ENCODE results near the gene SMAD3. TPM values are rescaled to one million over a fixed set of nuclear protein-coding genes. Genes with fewer than 3 reads are reported as not detected.
A peak's percentile ranks its signal among the peaks of the same experiment; 100 is the strongest.
"Not testable (repeated sequence)": the region's sequence is repeated elsewhere in the genome, so short reads cannot be mapped to it uniquely, and the experiment has no call there.

Gene SMAD3
- total RNA-seq, 1 experiment from 2014 or later, result 54.8 TPM

- Mint-ChIP-seq H3K27ac (ENCODE audit: unreplicated experiment) (peak overlapping the region; percentile 55), H3K4me1 (ENCODE audit: low read depth, unreplicated experiment) (peaks cover 38% of the 10 kb centered on the region), H3K9me3 (ENCODE audit: unreplicated experiment) (no peaks in the 10 kb centered on the region), H3K36me3 (ENCODE audit: insufficient read depth, unreplicated experiment) (peaks cover 6% of the 10 kb centered on the region), H3K4me3 (ENCODE audit: unreplicated experiment) (no peak overlapping the region), H3K27me3 (ENCODE audit: insufficient read depth, unreplicated experiment) (no peaks in the 10 kb centered on the region)
- CTCF ChIA-PET, result no interaction called here
- BruUV-seq (replicated peaks), result no TSS peak
- Histone ChIP-seq H3K9me3 (no peaks in the 10 kb centered on the region), H3K36me3 (ENCODE audit: control insufficient read depth, insufficient read depth, low read length) (no peaks in the 10 kb centered on the region), H3K4me3 (ENCODE audit: low read depth, low read length) (no peak overlapping the region), H3K4me1 (peaks cover 58% of the 10 kb centered on the region), H3K27me3 (replicated peaks; ENCODE audit: control insufficient read depth, insufficient read depth, low read length) (no peaks in the 10 kb centered on the region)
- DNase-seq, result no peak
- POLR2A ChIA-PET, result no interaction called here
- TF ChIP-seq CTCF (IDR thresholded peaks at IDR 0.05; ENCODE audit: insufficient read depth in 1 of 2, low read depth in 1 of 2, low read length in 1 of 2, severe bottlenecking in 1 of 2, unreplicated experiment in 1 of 2), result no peak
- intact Hi-C loops (cut with micrococcal nuclease; ENCODE audit: unreplicated experiment), result no loop called here
Measured at GRCh38 chr15:67120839-67121643, 55.6 kb downstream of the SMAD3 start.

- Histone ChIP-seq H3K36me3 (ENCODE audit: control insufficient read depth, insufficient read depth, low read length) (no peaks in the 10 kb centered on the region), H3K4me3 (ENCODE audit: low read depth, low read length) (no peak overlapping the region), H3K4me1 (peaks cover 58% of the 10 kb centered on the region), H3K27me3 (replicated peaks; ENCODE audit: control insufficient read depth, insufficient read depth, low read length) (no peaks in the 10 kb centered on the region), H3K9me3 (no peaks in the 10 kb centered on the region)
- BruUV-seq (replicated peaks), result no TSS peak
- ChIA-PET POLR2A (no interaction called here), CTCF (interaction anchor here (0.9 kb wide), 1 partner anchor 69 kb away, joined by 4 read pairs; no protein-coding TSS in a partner anchor)
- no peak for TF ChIP-seq CTCF (IDR thresholded peaks at IDR 0.05; ENCODE audit: insufficient read depth in 1 of 2, low read depth in 1 of 2, low read length in 1 of 2, severe bottlenecking in 1 of 2, unreplicated experiment in 1 of 2)
- no peak overlapping the region for H3K27ac Mint-ChIP-seq (ENCODE audit: unreplicated experiment)
- intact Hi-C loops (cut with micrococcal nuclease; ENCODE audit: unreplicated experiment), result no loop called here
- H3K4me3 Mint-ChIP-seq (ENCODE audit: unreplicated experiment), result no peak overlapping the region
- peaks cover 6% of the 10 kb centered on the region for H3K36me3 Mint-ChIP-seq (ENCODE audit: insufficient read depth, unreplicated experiment)
- DNase-seq, result no peak
- H3K9me3 Mint-ChIP-seq (ENCODE audit: unreplicated experiment), result no peaks in the 10 kb centered on the region
- no peaks in the 10 kb centered on the region for H3K27me3 Mint-ChIP-seq (ENCODE audit: insufficient read depth, unreplicated experiment)
- H3K4me1 Mint-ChIP-seq (ENCODE audit: low read depth, unreplicated experiment), result peaks cover 37% of the 10 kb centered on the region
Measured at GRCh38 chr15:67121644-67122605, 56.5 kb downstream of the SMAD3 start.

- intact Hi-C loops (cut with micrococcal nuclease; ENCODE audit: unreplicated experiment); H3K9me3 ChIP-seq; BruUV-seq (replicated peaks); H3K36me3 ChIP-seq (ENCODE audit: control insufficient read depth, insufficient read depth, low read length); H3K4me3 Mint-ChIP-seq (ENCODE audit: unreplicated experiment); POLR2A ChIA-PET; H3K27me3 ChIP-seq (replicated peaks; ENCODE audit: control insufficient read depth, insufficient read depth, low read length); H3K4me3 ChIP-seq (ENCODE audit: low read depth, low read length); H3K27ac Mint-ChIP-seq (ENCODE audit: unreplicated experiment); H3K36me3 Mint-ChIP-seq (ENCODE audit: insufficient read depth, unreplicated experiment); DNase-seq; H3K27me3 Mint-ChIP-seq (ENCODE audit: insufficient read depth, unreplicated experiment); H3K9me3 Mint-ChIP-seq (ENCODE audit: unreplicated experiment): not testable (repeated sequence)
- H3K4me1 Mint-ChIP-seq (ENCODE audit: low read depth, unreplicated experiment), result peaks cover 40% of the 10 kb centered on the region
- peaks cover 56% of the 10 kb centered on the region for H3K4me1 ChIP-seq
- CTCF ChIA-PET, result interaction anchor here (0.9 kb wide), 1 partner anchor 68 kb away, joined by 4 read pairs; no protein-coding TSS in a partner anchor
Measured at GRCh38 chr15:67122816-67123215, 57.4 kb downstream of the SMAD3 start.

- H3K27ac Mint-ChIP-seq (ENCODE audit: unreplicated experiment); H3K36me3 Mint-ChIP-seq (ENCODE audit: insufficient read depth, unreplicated experiment); BruUV-seq (replicated peaks); H3K27me3 ChIP-seq (replicated peaks; ENCODE audit: control insufficient read depth, insufficient read depth, low read length); intact Hi-C loops (cut with micrococcal nuclease; ENCODE audit: unreplicated experiment); H3K9me3 ChIP-seq; H3K4me3 Mint-ChIP-seq (ENCODE audit: unreplicated experiment); H3K36me3 ChIP-seq (ENCODE audit: control insufficient read depth, insufficient read depth, low read length); H3K27me3 Mint-ChIP-seq (ENCODE audit: insufficient read depth, unreplicated experiment); H3K9me3 Mint-ChIP-seq (ENCODE audit: unreplicated experiment); DNase-seq; POLR2A ChIA-PET; H3K4me3 ChIP-seq (ENCODE audit: low read depth, low read length): not testable (repeated sequence)
- CTCF ChIA-PET, result interaction anchor here (0.9 kb wide), 1 partner anchor 67 kb away, joined by 4 read pairs; no protein-coding TSS in a partner anchor
- peaks cover 52% of the 10 kb centered on the region for H3K4me1 ChIP-seq
- H3K4me1 Mint-ChIP-seq (ENCODE audit: low read depth, unreplicated experiment), result peaks cover 35% of the 10 kb centered on the region
Measured at GRCh38 chr15:67123291-67123690, 57.9 kb downstream of the SMAD3 start.
